Stimulated activated CD4-positive, alpha-beta T cell treated with anti-CD3 and anti-CD28 coated beads, Interleukin-12 subunit alpha, Interleukin-12 subunit beta, amount 100 ng/mL, for 48 hours (primary cell): ENCODE data around the gene PEAR1.

Experiments used
- DNase-seq, 3 donors: peaks; one replicate each; pipeline ENCODE4 v3.0.0-alpha.2; 2020; ENCODE audit warnings: low read depth in 2 of 3, low spot score in 1 of 3

The PEAR1 gene

GRCh38 chr1:156959414-156959813 is 65.9 kb downstream of the PEAR1 start:
- DNase-seq, result no peak

- DNase-seq, result no peak
These were observed 66.4 kb downstream of the PEAR1 start for GRCh38 chr1:156959925-156960324.

GRCh38 chr1:156961709-156962108 is 68.2 kb downstream of the PEAR1 start:
- DNase-seq, result peak; percentile 8 to 29 (median 15)

- DNase-seq, result peak in 2 of 3 donors; percentile 7 to 20
These were observed 70.1 kb downstream of the PEAR1 start for GRCh38 chr1:156963621-156964020.

GRCh38 chr1:156964441-156964840 is 70.9 kb downstream of the PEAR1 start:
- no peak for DNase-seq
